NB4 (cell line): ENCODE measurements around the gene PIK3CA.

Experiments
- CTCF ChIP-seq: IDR thresholded peaks from one replicate; pipeline ENCODE4 v1.5.1; 2012; ENCODE audit warnings: low read depth, low read length
- MAX ChIP-seq: IDR thresholded peaks from 2 replicates; pipeline ENCODE4 v1.6.1; 2011; ENCODE audit warnings: low read depth, low read length
- MYC ChIP-seq: IDR thresholded peaks from 2 replicates; pipeline ENCODE4 v1.6.1; 2011; ENCODE audit warnings: low read depth, low read length
- POLR2A ChIP-seq: IDR thresholded peaks from 2 replicates; pipeline ENCODE4 v1.6.1; 2011; ENCODE audit warnings: mild to moderate bottlenecking; ENCODE audit not compliant: insufficient read length; ENCODE audit errors: extremely low read depth

- TF ChIP-seq CTCF, result no peak
- peak; percentile 73 for TF ChIP-seq MAX
- no peak for TF ChIP-seq POLR2A
- peak; percentile 39; the same call in 1 of the 2 replicates for TF ChIP-seq MYC
These were observed 118.6 kb downstream of the PIK3CA start for GRCh38 chr3:179266701-179267211.
